Activated CD4-positive, CD25-positive, alpha-beta regulatory T cell treated with anti-CD3 and anti-CD28 coated beads, Interleukin-2, amount 50 U/mL, for 72 hours (primary cell): ENCODE measurements around the gene TLR7.

Experiments used
- DNase-seq: peaks from one replicate; pipeline ENCODE4 v3.0.0; 2021

Gene TLR7

GRCh38 chrX:12891915-12892506 lies 25.1 kb downstream of the TLR7 start:
- no peak for DNase-seq

GRCh38 chrX:12892716-12893115 lies 25.8 kb downstream of the TLR7 start:
- no peak for DNase-seq

- DNase-seq: no peak
Observed at GRCh38 chrX:12894074-12895030, 27.5 kb downstream of the TLR7 start.

DNA sequence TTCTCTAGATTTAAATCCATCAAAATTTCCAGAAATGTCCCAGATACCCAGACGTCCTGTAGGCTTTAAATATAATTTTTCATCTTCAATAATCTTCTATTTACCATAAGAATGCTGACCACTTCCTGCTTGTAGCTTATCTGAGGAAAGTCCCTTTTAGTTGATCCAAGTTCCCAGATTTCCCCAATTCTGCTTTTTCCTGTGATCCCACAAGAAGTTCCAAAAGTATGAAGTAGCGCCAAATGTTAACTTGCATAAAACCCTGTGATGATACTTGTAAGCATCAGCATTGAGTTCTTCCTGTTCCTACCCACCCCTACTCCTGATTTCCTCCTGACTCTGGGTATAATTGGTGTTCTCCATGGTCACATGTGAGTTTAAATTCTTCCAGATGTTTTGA lies 29.0 kb downstream of the TLR7 start:
- no peak for DNase-seq

DNA sequence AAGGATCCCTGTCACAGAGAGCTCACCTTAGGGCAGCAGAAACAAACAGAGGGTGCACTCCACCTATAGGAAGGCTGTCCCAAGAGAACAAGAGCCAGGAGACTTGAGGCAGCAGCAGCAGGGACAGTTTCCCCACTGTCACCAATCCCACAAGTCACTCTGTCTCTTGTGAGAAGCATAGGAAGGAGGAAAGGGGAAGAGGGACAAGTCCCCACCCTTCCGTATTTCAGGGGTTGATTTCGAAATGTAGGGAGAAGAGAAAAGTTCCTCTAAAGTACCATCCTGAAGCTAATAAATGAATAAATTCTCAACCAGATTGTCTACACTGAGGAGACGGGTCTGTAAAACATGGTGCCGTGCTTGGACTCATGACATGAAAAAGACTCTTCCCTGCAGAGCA lies 30.1 kb downstream of the TLR7 start:
- no peak for DNase-seq

- no peak for DNase-seq
Observed at GRCh38 chrX:12898073-12898472, 31.2 kb downstream of the TLR7 start.

DNA sequence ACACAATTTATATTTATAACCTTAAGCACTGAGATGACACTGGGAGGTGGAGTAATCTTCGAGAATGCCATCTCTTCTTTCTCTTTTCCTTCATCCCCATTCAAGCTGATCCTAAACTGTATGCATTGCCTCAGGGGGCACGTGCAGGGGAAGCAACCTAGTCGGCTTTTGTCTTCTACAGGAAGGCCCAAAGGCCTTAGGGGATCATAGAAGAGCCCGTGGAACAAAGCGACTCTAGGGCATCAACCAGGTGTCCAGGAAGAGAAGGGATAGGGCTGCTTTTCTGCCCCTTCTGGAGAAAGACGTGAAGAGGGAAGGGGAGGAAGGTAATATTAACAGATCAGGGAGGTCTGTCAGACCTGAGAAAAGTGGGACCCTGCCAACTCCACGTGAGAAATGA lies 32.6 kb downstream of the TLR7 start:
- no peak for DNase-seq

DNA sequence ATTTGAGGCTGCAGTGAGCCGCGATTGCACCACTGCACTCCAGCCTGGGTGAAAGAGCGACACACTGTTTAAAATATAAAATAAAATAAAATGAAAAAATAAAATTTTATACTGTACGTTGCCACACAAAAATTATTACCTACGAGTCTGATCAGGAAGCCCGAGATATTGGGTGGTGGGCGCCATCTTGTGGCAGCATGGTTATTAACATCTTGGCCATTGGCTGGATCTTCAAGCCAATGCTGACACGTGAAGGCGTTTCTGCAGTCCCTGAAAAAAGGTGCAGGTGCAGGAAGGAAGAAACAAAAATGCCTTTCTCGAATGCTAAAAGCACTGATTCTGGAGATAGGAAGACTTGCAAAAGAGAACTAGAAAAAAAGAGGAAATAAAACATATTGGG lies 34.6 kb downstream of the TLR7 start:
- DNase-seq: peak; percentile 69

- no peak for DNase-seq
Observed at GRCh38 chrX:12903646-12904045, 36.8 kb downstream of the TLR7 start.

DNA sequence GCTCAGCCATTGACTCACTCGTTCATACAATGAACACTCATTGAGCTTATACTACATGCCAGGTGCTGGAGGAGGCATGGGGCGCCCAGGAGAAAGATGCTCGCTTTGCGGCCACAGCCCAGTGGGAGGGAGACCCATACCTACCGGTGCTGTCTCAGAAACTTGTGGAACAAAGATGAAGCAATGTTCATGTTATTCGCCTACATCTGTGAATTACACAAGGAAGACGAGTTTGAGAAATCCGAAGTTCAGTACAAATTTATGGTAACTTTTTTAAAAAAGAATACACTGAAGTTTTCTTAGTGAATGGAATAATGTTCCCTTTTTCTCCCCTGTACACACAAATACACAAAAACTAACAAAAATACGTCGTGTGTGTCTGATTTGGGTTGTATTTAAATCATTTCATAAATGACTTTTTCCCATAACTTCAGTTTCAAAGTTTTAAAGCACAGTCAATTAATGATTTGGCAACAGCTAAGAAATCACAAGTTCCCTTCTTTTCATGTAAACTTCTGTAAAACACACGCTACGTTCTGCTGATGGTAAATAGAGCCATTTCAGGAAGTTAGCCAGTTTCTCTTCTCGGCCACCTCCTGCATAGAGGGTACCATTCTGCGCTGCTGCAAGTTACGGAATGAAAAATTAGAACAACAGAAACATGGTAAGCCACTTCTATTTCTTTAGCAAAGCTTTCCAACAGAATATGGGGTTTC lies 39.3 kb downstream of the TLR7 start, which contains the start of gene TLR8:
Gene TLR8, plus strand, starts transcription at position 575 of the 716 bp plus-strand sequence. Its CDS starts 87 bp downstream, at position 662.
- DNase-seq: no peak

GRCh38 chrX:12910423-12911121 lies 43.7 kb downstream of the TLR7 start:
- no peak for DNase-seq

DNA sequence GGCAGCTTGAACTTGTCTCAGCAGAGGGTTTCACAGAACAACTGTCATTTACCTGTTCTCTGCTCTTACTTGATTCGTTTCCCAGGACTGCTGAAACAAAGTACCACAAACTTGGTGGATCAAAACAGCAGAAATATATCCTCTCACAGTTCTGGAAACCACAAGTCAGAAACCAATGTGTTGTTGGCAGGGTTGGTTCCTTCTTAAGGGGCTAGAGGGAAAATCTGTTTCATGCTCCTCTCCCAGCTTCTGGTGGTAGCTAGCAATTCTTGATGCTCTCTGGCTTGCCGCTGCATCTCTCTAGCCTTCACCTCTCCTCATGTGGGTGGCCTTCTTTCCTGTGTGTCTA lies 44.2 kb downstream of the TLR7 start:
- no peak for DNase-seq

DNA sequence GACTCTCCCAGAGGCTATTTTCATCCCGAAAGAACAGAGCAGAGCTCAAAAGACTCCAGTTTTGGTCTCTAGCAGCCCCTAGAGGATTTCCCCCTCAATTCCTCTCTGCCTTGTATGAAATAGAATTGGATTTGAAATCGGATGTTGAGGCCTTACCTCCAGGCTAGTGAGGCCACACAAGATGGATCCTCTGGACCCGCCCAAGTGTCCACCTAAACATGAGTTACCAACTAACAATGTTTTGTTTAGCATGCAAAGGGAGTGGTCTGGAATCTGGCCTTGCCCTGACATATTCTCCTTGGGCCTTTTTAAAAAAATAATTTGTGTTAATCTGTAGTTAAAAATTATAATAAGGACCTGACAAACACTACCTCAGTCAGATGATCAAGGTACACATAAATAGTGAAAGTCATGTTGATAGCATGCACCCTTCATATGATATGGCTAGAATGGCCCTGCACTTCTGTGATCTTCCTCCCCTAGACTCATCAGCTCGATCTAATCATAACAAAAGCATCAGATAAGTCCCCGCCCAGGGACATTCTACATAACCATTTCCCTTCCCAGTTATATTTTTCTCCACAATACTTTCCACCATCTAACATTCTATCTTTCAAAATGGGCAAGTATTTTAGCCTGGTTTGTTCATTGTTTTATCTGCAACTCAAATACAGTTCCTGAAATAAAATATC lies 46.1 kb downstream of the TLR7 start:
- no peak for DNase-seq

GRCh38 chrX:12917753-12918152 lies 50.9 kb downstream of the TLR7 start:
- no peak for DNase-seq

DNA sequence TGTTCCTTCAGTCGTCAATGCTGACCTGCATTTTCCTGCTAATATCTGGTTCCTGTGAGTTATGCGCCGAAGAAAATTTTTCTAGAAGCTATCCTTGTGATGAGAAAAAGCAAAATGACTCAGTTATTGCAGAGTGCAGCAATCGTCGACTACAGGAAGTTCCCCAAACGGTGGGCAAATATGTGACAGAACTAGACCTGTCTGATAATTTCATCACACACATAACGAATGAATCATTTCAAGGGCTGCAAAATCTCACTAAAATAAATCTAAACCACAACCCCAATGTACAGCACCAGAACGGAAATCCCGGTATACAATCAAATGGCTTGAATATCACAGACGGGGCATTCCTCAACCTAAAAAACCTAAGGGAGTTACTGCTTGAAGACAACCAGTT lies 52.2 kb downstream of the TLR7 start:
- no peak for DNase-seq

GRCh38 chrX:12919620-12920019 lies 52.7 kb downstream of the TLR7 start:
- no peak for DNase-seq

- DNase-seq: no peak
Observed at GRCh38 chrX:12920990-12921389, 54.1 kb downstream of the TLR7 start.

DNA sequence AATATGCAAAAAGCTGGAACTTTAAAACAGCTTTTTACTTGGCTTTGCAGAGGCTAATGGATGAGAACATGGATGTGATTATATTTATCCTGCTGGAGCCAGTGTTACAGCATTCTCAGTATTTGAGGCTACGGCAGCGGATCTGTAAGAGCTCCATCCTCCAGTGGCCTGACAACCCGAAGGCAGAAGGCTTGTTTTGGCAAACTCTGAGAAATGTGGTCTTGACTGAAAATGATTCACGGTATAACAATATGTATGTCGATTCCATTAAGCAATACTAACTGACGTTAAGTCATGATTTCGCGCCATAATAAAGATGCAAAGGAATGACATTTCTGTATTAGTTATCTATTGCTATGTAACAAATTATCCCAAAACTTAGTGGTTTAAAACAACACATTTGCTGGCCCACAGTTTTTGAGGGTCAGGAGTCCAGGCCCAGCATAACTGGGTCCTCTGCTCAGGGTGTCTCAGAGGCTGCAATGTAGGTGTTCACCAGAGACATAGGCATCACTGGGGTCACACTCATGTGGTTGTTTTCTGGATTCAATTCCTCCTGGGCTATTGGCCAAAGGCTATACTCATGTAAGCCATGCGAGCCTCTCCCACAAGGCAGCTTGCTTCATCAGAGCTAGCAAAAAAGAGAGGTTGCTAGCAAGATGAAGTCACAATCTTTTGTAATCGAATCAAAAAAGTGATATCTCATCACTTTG lies 55.2 kb downstream of the TLR7 start:
- no peak for DNase-seq

DNA sequence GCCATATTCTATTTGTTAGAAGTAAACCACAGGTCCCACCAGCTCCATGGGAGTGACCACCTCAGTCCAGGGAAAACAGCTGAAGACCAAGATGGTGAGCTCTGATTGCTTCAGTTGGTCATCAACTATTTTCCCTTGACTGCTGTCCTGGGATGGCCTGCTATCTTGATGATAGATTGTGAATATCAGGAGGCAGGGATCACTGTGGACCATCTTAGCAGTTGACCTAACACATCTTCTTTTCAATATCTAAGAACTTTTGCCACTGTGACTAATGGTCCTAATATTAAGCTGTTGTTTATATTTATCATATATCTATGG lies 55.7 kb downstream of the TLR7 start:
- DNase-seq: no peak

- DNase-seq: no peak
Observed at GRCh38 chrX:12929701-12930100, 62.8 kb downstream of the TLR7 start.

- DNase-seq: no peak
Observed at GRCh38 chrX:12930150-12930549, 63.3 kb downstream of the TLR7 start.

DNA sequence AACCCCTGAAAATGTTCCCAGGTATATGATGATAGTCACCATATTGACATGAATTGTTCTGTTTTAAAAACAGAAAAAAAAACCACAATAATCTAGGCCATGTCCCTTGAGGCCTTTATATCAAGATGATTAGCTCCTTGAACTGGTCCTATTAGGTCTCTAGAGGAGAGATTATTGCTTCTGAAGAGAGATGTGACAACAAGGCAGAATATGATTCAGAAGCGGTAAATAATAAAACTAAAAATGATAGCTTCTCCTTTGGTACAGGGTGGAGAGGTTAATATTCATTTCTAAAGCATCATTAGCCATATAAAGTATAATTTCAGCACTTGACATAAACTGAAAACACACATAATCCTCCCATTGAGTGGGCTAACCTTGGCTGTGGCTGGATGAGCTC lies 65.4 kb downstream of the TLR7 start:
- DNase-seq: no peak
